Measurements from ENCODE around the gene BRD3OS.

Gene BRD3OS

GRCh38 chr9:134063571-134064450 is 38.5 kb downstream of the BRD3OS start:
- Histone ChIP-seq H3K4me1 (ENCODE audit: control insufficient read depth in 2 of 2, insufficient read depth in 2 of 2, low read length in 2 of 2) (peaks cover 12 to 29% of the 10 kb centered on the region in 2 donors), H3K9ac (ENCODE audit: low read depth in 1 of 2, low read length in 2 of 2) (no peak overlapping the region), H3K4me3 (ENCODE audit: low read length in 2 of 2) (no peak overlapping the region), H3K9me3 (ENCODE audit: control insufficient read depth in 2 of 2, low read length in 2 of 2) (no peaks in the 10 kb centered on the region), H3K27ac (ENCODE audit: low read depth in 2 of 2, low read length in 2 of 2) (no peak overlapping the region), H3K36me3 (ENCODE audit: control insufficient read depth in 2 of 2, insufficient read depth in 2 of 2, low read length in 2 of 2) (no peaks in the 10 kb centered on the region), H3K27me3 (ENCODE audit: control insufficient read depth in 2 of 2, insufficient read depth in 2 of 2, low read length in 2 of 2) (no peaks in the 10 kb centered on the region)

DNA sequence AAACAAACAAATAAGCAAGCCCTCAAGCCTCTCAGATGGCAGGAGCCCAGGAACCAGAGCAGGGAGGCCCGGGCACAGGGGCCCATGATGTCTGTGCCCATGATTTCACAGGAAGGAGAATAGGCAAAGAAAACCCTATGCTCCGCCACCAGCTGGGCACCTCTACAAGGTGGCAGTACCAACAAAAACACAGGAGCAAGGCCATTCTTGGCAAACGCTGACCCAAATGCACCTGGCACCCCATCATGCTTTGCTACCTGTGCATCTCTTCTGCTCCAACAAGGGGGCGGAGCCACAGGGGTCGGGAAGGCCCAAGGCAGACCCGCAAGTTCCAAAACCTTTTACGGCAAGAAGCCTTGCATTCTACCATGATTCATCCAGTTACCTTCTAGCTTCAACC is 39.4 kb downstream of the BRD3OS start:
- no peaks in the 10 kb centered on the region for H3K9me3 ChIP-seq (ENCODE audit: control insufficient read depth in 2 of 2, low read length in 2 of 2)
- no peaks in the 10 kb centered on the region for H3K36me3 ChIP-seq (ENCODE audit: control insufficient read depth in 2 of 2, insufficient read depth in 2 of 2, low read length in 2 of 2)
- H3K27me3 ChIP-seq (ENCODE audit: control insufficient read depth in 2 of 2, insufficient read depth in 2 of 2, low read length in 2 of 2) = peaks cover 1 to 6% of the 10 kb centered on the region in 2 donors
- no peak overlapping the region for H3K4me3 ChIP-seq (ENCODE audit: low read length in 2 of 2)
- no peak overlapping the region for H3K9ac ChIP-seq (ENCODE audit: low read depth in 1 of 2, low read length in 2 of 2)
- H3K4me1 ChIP-seq (ENCODE audit: control insufficient read depth in 2 of 2, insufficient read depth in 2 of 2, low read length in 2 of 2) = peaks cover 17 to 28% of the 10 kb centered on the region in 2 donors
- no peak overlapping the region for H3K27ac ChIP-seq (ENCODE audit: low read depth in 2 of 2, low read length in 2 of 2)

- no peaks in the 10 kb centered on the region for H3K36me3 ChIP-seq (ENCODE audit: control insufficient read depth in 2 of 2, insufficient read depth in 2 of 2, low read length in 2 of 2)
- peaks cover 17 to 19% of the 10 kb centered on the region in 2 donors for H3K4me1 ChIP-seq (ENCODE audit: control insufficient read depth in 2 of 2, insufficient read depth in 2 of 2, low read length in 2 of 2)
- H3K27me3 ChIP-seq (ENCODE audit: control insufficient read depth in 2 of 2, insufficient read depth in 2 of 2, low read length in 2 of 2) = peaks cover 6 to 12% of the 10 kb centered on the region in 2 donors
- H3K9ac ChIP-seq (ENCODE audit: low read depth in 1 of 2, low read length in 2 of 2) = peak overlapping the region; percentile 77 to 84
- peak overlapping the region; percentile 64 to 69 for H3K27ac ChIP-seq (ENCODE audit: low read depth in 2 of 2, low read length in 2 of 2)
- H3K4me3 ChIP-seq (ENCODE audit: low read length in 2 of 2) = peak overlapping the region; percentile 70 to 76
- H3K9me3 ChIP-seq (ENCODE audit: control insufficient read depth in 2 of 2, low read length in 2 of 2) = no peaks in the 10 kb centered on the region
Observed at GRCh38 chr9:134065612-134066419, 40.5 kb downstream of the BRD3OS start.

GRCh38 chr9:134066526-134066912 is 41.2 kb downstream of the BRD3OS start:
- Histone ChIP-seq H3K4me3 (ENCODE audit: low read length in 2 of 2) (peak overlapping the region; percentile 70 to 76), H3K9ac (ENCODE audit: low read depth in 1 of 2, low read length in 2 of 2) (peak overlapping the region; percentile 77 to 84), H3K27ac (ENCODE audit: low read depth in 2 of 2, low read length in 2 of 2) (peak overlapping the region; percentile 69 to 71), H3K36me3 (ENCODE audit: control insufficient read depth in 2 of 2, insufficient read depth in 2 of 2, low read length in 2 of 2) (no peaks in the 10 kb centered on the region), H3K27me3 (ENCODE audit: control insufficient read depth in 2 of 2, insufficient read depth in 2 of 2, low read length in 2 of 2) (peaks cover 6 to 12% of the 10 kb centered on the region in 2 donors), H3K9me3 (ENCODE audit: control insufficient read depth in 2 of 2, low read length in 2 of 2) (no peaks in the 10 kb centered on the region), H3K4me1 (ENCODE audit: control insufficient read depth in 2 of 2, insufficient read depth in 2 of 2, low read length in 2 of 2) (peaks cover 17 to 19% of the 10 kb centered on the region in 2 donors)

- H3K4me1 ChIP-seq (ENCODE audit: control insufficient read depth in 2 of 2, insufficient read depth in 2 of 2, low read length in 2 of 2) = peaks cover 17 to 19% of the 10 kb centered on the region in 2 donors
- no peaks in the 10 kb centered on the region for H3K36me3 ChIP-seq (ENCODE audit: control insufficient read depth in 2 of 2, insufficient read depth in 2 of 2, low read length in 2 of 2)
- peak overlapping the region; percentile 77 to 84 for H3K9ac ChIP-seq (ENCODE audit: low read depth in 1 of 2, low read length in 2 of 2)
- H3K4me3 ChIP-seq (ENCODE audit: low read length in 2 of 2) = peak overlapping the region; percentile 70 to 76
- no peaks in the 10 kb centered on the region for H3K9me3 ChIP-seq (ENCODE audit: control insufficient read depth in 2 of 2, low read length in 2 of 2)
- peak overlapping the region; percentile 69 to 71 for H3K27ac ChIP-seq (ENCODE audit: low read depth in 2 of 2, low read length in 2 of 2)
- peaks cover 6 to 12% of the 10 kb centered on the region in 2 donors for H3K27me3 ChIP-seq (ENCODE audit: control insufficient read depth in 2 of 2, insufficient read depth in 2 of 2, low read length in 2 of 2)
Observed at GRCh38 chr9:134066913-134067851, 41.9 kb downstream of the BRD3OS start.

- Histone ChIP-seq H3K27ac (ENCODE audit: low read depth in 2 of 2, low read length in 2 of 2) (peak within 1 kb of the TSS; percentile 94 to 95), H3K4me3 (ENCODE audit: low read length in 2 of 2) (peak within 1 kb of the TSS; percentile 73 to 79), H3K4me1 (ENCODE audit: control insufficient read depth in 2 of 2, insufficient read depth in 2 of 2, low read length in 2 of 2) (peaks cover 17% of the 10 kb centered on the region in 2 donors), H3K9me3 (ENCODE audit: control insufficient read depth in 2 of 2, low read length in 2 of 2) (no peaks in the 10 kb centered on the region), H3K27me3 (ENCODE audit: control insufficient read depth in 2 of 2, insufficient read depth in 2 of 2, low read length in 2 of 2) (peaks cover 6 to 12% of the 10 kb centered on the region in 2 donors), H3K36me3 (ENCODE audit: control insufficient read depth in 2 of 2, insufficient read depth in 2 of 2, low read length in 2 of 2) (no peaks in the 10 kb centered on the region), H3K9ac (ENCODE audit: low read depth in 1 of 2, low read length in 2 of 2) (peak within 1 kb of the TSS; percentile 83 to 84)
Observed at GRCh38 chr9:134067904-134068743, 42.8 kb downstream of the BRD3OS start, which contains the start of gene BRD3. TSS of gene BRD3 (minus strand) at chr9:134068026. CDS start at chr9:134053477, 14,549 bp downstream.

GRCh38 chr9:134068744-134069479 is 43.6 kb downstream of the BRD3OS start:
- Histone ChIP-seq H3K4me1 (ENCODE audit: control insufficient read depth in 2 of 2, insufficient read depth in 2 of 2, low read length in 2 of 2) (peaks cover 17% of the 10 kb centered on the region in 2 donors), H3K27me3 (ENCODE audit: control insufficient read depth in 2 of 2, insufficient read depth in 2 of 2, low read length in 2 of 2) (peaks cover 6 to 12% of the 10 kb centered on the region in 2 donors), H3K36me3 (ENCODE audit: control insufficient read depth in 2 of 2, insufficient read depth in 2 of 2, low read length in 2 of 2) (no peaks in the 10 kb centered on the region), H3K9me3 (ENCODE audit: control insufficient read depth in 2 of 2, low read length in 2 of 2) (no peaks in the 10 kb centered on the region), H3K27ac (ENCODE audit: low read depth in 2 of 2, low read length in 2 of 2) (peak overlapping the region; percentile 94 to 95), H3K4me3 (ENCODE audit: low read length in 2 of 2) (peak overlapping the region; percentile 73 to 79), H3K9ac (ENCODE audit: low read depth in 1 of 2, low read length in 2 of 2) (peak overlapping the region; percentile 81 to 83)

DNA sequence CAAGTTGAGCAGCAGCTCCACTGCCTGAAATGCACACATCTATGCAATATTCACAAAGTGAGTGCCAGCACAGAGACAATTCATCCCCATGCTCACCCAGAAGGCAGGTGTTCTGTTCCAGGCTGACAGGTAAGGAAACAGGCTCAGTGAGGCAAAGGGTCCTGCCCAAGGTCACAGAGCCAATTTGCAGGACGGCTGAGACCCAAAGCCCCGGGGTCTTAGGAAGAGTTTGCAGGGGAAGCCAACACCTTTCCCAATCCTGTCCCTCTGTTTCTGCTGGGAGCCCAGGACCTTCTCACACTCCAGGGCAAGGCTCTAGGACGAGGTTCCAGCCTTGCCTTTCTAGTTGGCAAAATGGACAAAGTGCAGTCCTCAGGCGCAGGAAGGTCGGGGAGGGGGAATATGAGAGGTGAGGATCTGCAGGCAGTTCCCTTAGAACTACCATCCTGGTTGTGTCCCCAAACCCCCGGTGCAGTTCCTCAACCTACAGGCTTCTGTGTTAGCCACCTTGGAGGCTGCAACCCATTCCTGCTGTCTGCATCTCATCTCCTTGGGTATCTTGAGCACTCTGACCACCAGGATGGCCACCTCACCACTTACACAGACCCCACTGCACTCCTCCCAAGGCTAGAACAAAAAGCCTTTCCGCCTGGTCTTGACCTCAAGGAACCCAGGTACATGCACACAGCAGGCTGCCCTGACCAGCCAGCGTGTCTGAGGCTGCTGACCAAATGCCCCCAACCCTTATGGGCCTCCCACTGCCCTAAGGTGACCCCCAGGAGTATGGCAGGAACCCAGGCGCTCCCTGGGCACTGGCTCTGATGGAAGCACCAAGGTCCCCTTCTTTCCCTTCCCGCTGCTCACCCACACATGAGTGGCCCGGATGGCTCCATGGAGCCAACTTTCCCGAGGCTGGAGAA is 44.5 kb downstream of the BRD3OS start:
- peak overlapping the region in 1 of 2 donors; percentile 79 for H3K4me3 ChIP-seq (ENCODE audit: low read length in 2 of 2)
- peaks cover 17% of the 10 kb centered on the region in 2 donors for H3K4me1 ChIP-seq (ENCODE audit: control insufficient read depth in 2 of 2, insufficient read depth in 2 of 2, low read length in 2 of 2)
- H3K27me3 ChIP-seq (ENCODE audit: control insufficient read depth in 2 of 2, insufficient read depth in 2 of 2, low read length in 2 of 2) = peaks cover 6 to 12% of the 10 kb centered on the region in 2 donors
- H3K27ac ChIP-seq (ENCODE audit: low read depth in 2 of 2, low read length in 2 of 2) = no peak overlapping the region
- no peaks in the 10 kb centered on the region for H3K9me3 ChIP-seq (ENCODE audit: control insufficient read depth in 2 of 2, low read length in 2 of 2)
- H3K9ac ChIP-seq (ENCODE audit: low read depth in 1 of 2, low read length in 2 of 2) = peak overlapping the region in 1 of 2 donors; percentile 83
- H3K36me3 ChIP-seq (ENCODE audit: control insufficient read depth in 2 of 2, insufficient read depth in 2 of 2, low read length in 2 of 2) = no peaks in the 10 kb centered on the region

Data from mucosa of rectum (tissue), 2 donors.